GM21528 (cell line): ENCODE measurements around the gene FGF11.

ENCODE experiments used
- ATAC-seq: cut with Tn5 transposase; IDR thresholded peaks from one replicate; pipeline ENCODE4 v1.9.1; 2021; ENCODE audit warnings: mild to moderate bottlenecking, moderate library complexity; ENCODE audit not compliant: unreplicated experiment, low FRiP score

Gene FGF11

GRCh38 chr17:7426896-7427489, 12.3 kb upstream of the FGF11 start:
- ATAC-seq = no peak

GRCh38 chr17:7427549-7427948, 11.8 kb upstream of the FGF11 start:
- no peak for ATAC-seq

GRCh38 chr17:7428557-7428956, 10.8 kb upstream of the FGF11 start, which contains the start of gene SPEM3:
Gene SPEM3 (plus strand): TSS chr17:7428857. CDS start chr17:7428903, 46 bp downstream.
- no peak for ATAC-seq

- ATAC-seq = no peak
Observed at GRCh38 chr17:7429722-7430121, 9.6 kb upstream of the FGF11 start.

- ATAC-seq = no peak
Observed at GRCh38 chr17:7431231-7431630, 8.1 kb upstream of the FGF11 start.

GRCh38 chr17:7432296-7432695, 7.0 kb upstream of the FGF11 start:
- ATAC-seq = no peak

GRCh38 chr17:7435676-7436555, 3.4 kb upstream of the FGF11 start:
- peak; percentile 13 for ATAC-seq

GRCh38 chr17:7436556-7437368, 2.5 kb upstream of the FGF11 start:
- ATAC-seq = no peak

GRCh38 chr17:7437369-7437863, 1.9 kb upstream of the FGF11 start:
- no peak for ATAC-seq

GRCh38 chr17:7437950-7438614, 1.2 kb upstream of the FGF11 start:
- ATAC-seq = no peak

GRCh38 chr17:7438656-7439460, 454 bp upstream of the FGF11 start:
- no peak for ATAC-seq

GRCh38 chr17:7440113-7440833, 961 bp downstream of the FGF11 start:
- no peak for ATAC-seq

GRCh38 chr17:7440834-7441195, 1.5 kb downstream of the FGF11 start:
- no peak for ATAC-seq

- ATAC-seq = no peak
Observed at GRCh38 chr17:7441266-7441665, 2.0 kb downstream of the FGF11 start.

GRCh38 chr17:7442142-7442541, 2.8 kb downstream of the FGF11 start:
- ATAC-seq = no peak

- no peak for ATAC-seq
Observed at GRCh38 chr17:7443499-7444485, 4.5 kb downstream of the FGF11 start.

GRCh38 chr17:7444682-7445618, 5.6 kb downstream of the FGF11 start, which contains the start of gene CHRNB1:
Gene CHRNB1 (plus strand): TSS chr17:7445061. CDS start chr17:7445128, 67 bp downstream.
- ATAC-seq = no peak
